NCI-H128 (cell line): ENCODE results near the gene PRIM2.
"Not testable (repeated sequence)": the region's sequence is repeated elsewhere in the genome, so short reads cannot be mapped to it uniquely, and the experiment has no call there.

ENCODE experiments used
- DNase-seq: peaks from one replicate; lab custom pipeline; 2025; ENCODE audit not compliant: unreplicated experiment; lab: John Stamatoyannopoulos, UW

PRIM2 gene

GRCh38 chr6:57491795-57492194 is 174.4 kb downstream of the PRIM2 start:
- DNase-seq = not testable (repeated sequence)

GRCh38 chr6:57496251-57496650 is 178.8 kb downstream of the PRIM2 start:
- DNase-seq = not testable (repeated sequence)

- DNase-seq = not testable (repeated sequence)
Observed at GRCh38 chr6:57500368-57501021, 183.1 kb downstream of the PRIM2 start.

GRCh38 chr6:57502387-57502786 is 185.0 kb downstream of the PRIM2 start:
- DNase-seq = not testable (repeated sequence)

- not testable (repeated sequence) for DNase-seq
Observed at GRCh38 chr6:57505251-57505650, 187.8 kb downstream of the PRIM2 start.

- not testable (repeated sequence) for DNase-seq
Observed at GRCh38 chr6:57510390-57510789, 193.0 kb downstream of the PRIM2 start.

- DNase-seq = not testable (repeated sequence)
Observed at GRCh38 chr6:57515171-57515570, 197.7 kb downstream of the PRIM2 start.

GRCh38 chr6:57515845-57516244 is 198.4 kb downstream of the PRIM2 start:
- not testable (repeated sequence) for DNase-seq

- not testable (repeated sequence) for DNase-seq
Observed at GRCh38 chr6:57516776-57517175, 199.3 kb downstream of the PRIM2 start.

GRCh38 chr6:57519198-57519597 is 201.8 kb downstream of the PRIM2 start:
- DNase-seq = not testable (repeated sequence)

GRCh38 chr6:57521085-57521484 is 203.7 kb downstream of the PRIM2 start:
- DNase-seq = not testable (repeated sequence)

- DNase-seq = not testable (repeated sequence)
Observed at GRCh38 chr6:57523221-57523620, 205.8 kb downstream of the PRIM2 start.

GRCh38 chr6:57529755-57530154 is 212.3 kb downstream of the PRIM2 start:
- not testable (repeated sequence) for DNase-seq

GRCh38 chr6:57532660-57533059 is 215.2 kb downstream of the PRIM2 start:
- not testable (repeated sequence) for DNase-seq

- DNase-seq = not testable (repeated sequence)
Observed at GRCh38 chr6:57535121-57535520, 217.7 kb downstream of the PRIM2 start.

- DNase-seq = not testable (repeated sequence)
Observed at GRCh38 chr6:57535994-57536393, 218.6 kb downstream of the PRIM2 start.

- not testable (repeated sequence) for DNase-seq
Observed at GRCh38 chr6:57537916-57538315, 220.5 kb downstream of the PRIM2 start.

- DNase-seq = not testable (repeated sequence)
Observed at GRCh38 chr6:57551961-57552360, 234.5 kb downstream of the PRIM2 start.

- not testable (repeated sequence) for DNase-seq
Observed at GRCh38 chr6:57557855-57558254, 240.4 kb downstream of the PRIM2 start.

GRCh38 chr6:57559170-57559569 is 241.7 kb downstream of the PRIM2 start:
- DNase-seq = not testable (repeated sequence)

- DNase-seq = not testable (repeated sequence)
Observed at GRCh38 chr6:57562233-57562632, 244.8 kb downstream of the PRIM2 start.

- DNase-seq = not testable (repeated sequence)
Observed at GRCh38 chr6:57572119-57572518, 254.7 kb downstream of the PRIM2 start.

- not testable (repeated sequence) for DNase-seq
Observed at GRCh38 chr6:57572844-57573243, 255.4 kb downstream of the PRIM2 start.
